ENCODE measurements around the gene MRM3.
"Not testable (repeated sequence)": the region's sequence is repeated elsewhere in the genome, so short reads cannot be mapped to it uniquely, and the experiment has no call there.

Gene MRM3

GRCh38 chr17:795276-795675, 13.1 kb downstream of the MRM3 start:
- DNase-seq, result no peak
- no peak for ATAC-seq (replicated peaks)
- peak overlapping the region in 1 of 2 donors; percentile 82 for H3K27ac Mint-ChIP-seq
- peaks cover 19% of the 10 kb centered on the region for H3K36me3 Mint-ChIP-seq (ENCODE audit: insufficient read depth)
- no peaks in the 10 kb centered on the region for H3K9me3 Mint-ChIP-seq
- no peak overlapping the region for H3K4me3 Mint-ChIP-seq
- no peaks in the 10 kb centered on the region for H3K27me3 Mint-ChIP-seq
- H3K4me1 Mint-ChIP-seq (ENCODE audit: low read depth in 2 of 2), result peaks cover 0 to 8% of the 10 kb centered on the region in 2 donors

GRCh38 chr17:795721-796120, 13.6 kb downstream of the MRM3 start:
- Mint-ChIP-seq H3K4me3 (no peak overlapping the region), H3K27ac (peak overlapping the region in 1 of 2 donors; percentile 62), H3K9me3 (no peaks in the 10 kb centered on the region), H3K27me3 (no peaks in the 10 kb centered on the region), H3K4me1 (ENCODE audit: low read depth in 2 of 2) (peaks cover 0 to 8% of the 10 kb centered on the region in 2 donors), H3K36me3 (ENCODE audit: insufficient read depth) (peaks cover 19% of the 10 kb centered on the region)
- ATAC-seq (replicated peaks) (no peak), DNase-seq (no peak)

- no peak for ATAC-seq (replicated peaks)
- Mint-ChIP-seq H3K4me3 (no peak overlapping the region), H3K9me3 (no peaks in the 10 kb centered on the region), H3K4me1 (ENCODE audit: low read depth in 2 of 2) (peaks cover 0 to 5% of the 10 kb centered on the region in 2 donors), H3K27me3 (no peaks in the 10 kb centered on the region), H3K36me3 (ENCODE audit: insufficient read depth) (peaks cover 15% of the 10 kb centered on the region), H3K27ac (no peak overlapping the region)
- no peak for DNase-seq
Measured at GRCh38 chr17:796609-797008, 14.5 kb downstream of the MRM3 start.

- H3K4me1 Mint-ChIP-seq (ENCODE audit: low read depth in 2 of 2), result peaks cover 0 to 5% of the 10 kb centered on the region in 2 donors
- H3K4me3 Mint-ChIP-seq, result no peak overlapping the region
- H3K27me3 Mint-ChIP-seq, result no peaks in the 10 kb centered on the region
- no peak overlapping the region for H3K27ac Mint-ChIP-seq
- no peaks in the 10 kb centered on the region for H3K9me3 Mint-ChIP-seq
- ATAC-seq (replicated peaks) (no peak), DNase-seq (no peak)
- peaks cover 15% of the 10 kb centered on the region for H3K36me3 Mint-ChIP-seq (ENCODE audit: insufficient read depth)
Measured at GRCh38 chr17:797236-797840, 15.2 kb downstream of the MRM3 start.

GRCh38 chr17:798246-798645, 16.1 kb downstream of the MRM3 start:
- DNase-seq (no peak), ATAC-seq (replicated peaks) (no peak)
- Mint-ChIP-seq H3K4me1 (ENCODE audit: low read depth in 2 of 2) (peaks cover 0 to 5% of the 10 kb centered on the region in 2 donors), H3K36me3 (ENCODE audit: insufficient read depth) (peaks cover 10% of the 10 kb centered on the region), H3K9me3 (no peaks in the 10 kb centered on the region), H3K27me3 (peaks cover 0 to 1% of the 10 kb centered on the region in 2 donors), H3K27ac (no peak overlapping the region), H3K4me3 (no peak overlapping the region)

GRCh38 chr17:799261-799660, 17.1 kb downstream of the MRM3 start:
- Mint-ChIP-seq H3K27ac (no peak overlapping the region), H3K36me3 (ENCODE audit: insufficient read depth) (peaks cover 10% of the 10 kb centered on the region), H3K4me1 (ENCODE audit: low read depth in 2 of 2) (peaks cover 0 to 5% of the 10 kb centered on the region in 2 donors), H3K27me3 (peaks cover 0 to 9% of the 10 kb centered on the region in 2 donors), H3K4me3 (no peak overlapping the region), H3K9me3 (no peaks in the 10 kb centered on the region)
- DNase-seq (no peak), ATAC-seq (replicated peaks) (no peak)

GRCh38 chr17:800446-801242, 18.5 kb downstream of the MRM3 start:
- Mint-ChIP-seq H3K27ac (no peak overlapping the region), H3K9me3 (no peaks in the 10 kb centered on the region), H3K4me1 (ENCODE audit: low read depth in 2 of 2) (no peaks in the 10 kb centered on the region), H3K27me3 (peaks cover 0 to 9% of the 10 kb centered on the region in 2 donors), H3K36me3 (ENCODE audit: insufficient read depth) (peaks cover 3% of the 10 kb centered on the region), H3K4me3 (no peak overlapping the region)
- DNase-seq (no peak), ATAC-seq (replicated peaks) (no peak)

GRCh38 chr17:801660-802059, 19.5 kb downstream of the MRM3 start:
- Mint-ChIP-seq H3K27me3 (peaks cover 0 to 9% of the 10 kb centered on the region in 2 donors), H3K9me3 (no peaks in the 10 kb centered on the region), H3K4me1 (ENCODE audit: low read depth in 2 of 2) (no peaks in the 10 kb centered on the region), H3K27ac (no peak overlapping the region), H3K4me3 (no peak overlapping the region), H3K36me3 (ENCODE audit: insufficient read depth) (peaks cover 3% of the 10 kb centered on the region)
- ATAC-seq (replicated peaks), result no peak
- DNase-seq, result no peak

- H3K36me3 Mint-ChIP-seq (ENCODE audit: insufficient read depth), result peaks cover 3% of the 10 kb centered on the region
- H3K27me3 Mint-ChIP-seq, result peaks cover 0 to 9% of the 10 kb centered on the region in 2 donors
- DNase-seq (no peak), ATAC-seq (replicated peaks) (no peak)
- H3K4me3 Mint-ChIP-seq, result no peak overlapping the region
- no peaks in the 10 kb centered on the region for H3K9me3 Mint-ChIP-seq
- no peak overlapping the region for H3K27ac Mint-ChIP-seq
- no peaks in the 10 kb centered on the region for H3K4me1 Mint-ChIP-seq (ENCODE audit: low read depth in 2 of 2)
Measured at GRCh38 chr17:802481-802880, 20.3 kb downstream of the MRM3 start.

- H3K4me3 Mint-ChIP-seq, result no peak overlapping the region
Measured at GRCh38 chr17:802901-803881, 21.0 kb downstream of the MRM3 start.

GRCh38 chr17:804541-805435, 22.6 kb downstream of the MRM3 start:
- Mint-ChIP-seq H3K27me3 (peaks cover 0 to 19% of the 10 kb centered on the region in 2 donors), H3K4me3 (no peak overlapping the region), H3K4me1 (ENCODE audit: low read depth in 2 of 2) (peaks cover 0 to 1% of the 10 kb centered on the region in 2 donors), H3K36me3 (ENCODE audit: insufficient read depth) (peaks cover 3% of the 10 kb centered on the region), H3K27ac (no peak overlapping the region), H3K9me3 (no peaks in the 10 kb centered on the region)
- ATAC-seq (replicated peaks) (no peak), DNase-seq (no peak)

More at GRCh38 chr17:802901-803881, 21.0 kb downstream of the MRM3 start:
- Mint-ChIP-seq H3K27ac (no peak overlapping the region), H3K27me3 (peaks cover 0 to 9% of the 10 kb centered on the region in 2 donors), H3K4me1 (ENCODE audit: low read depth in 2 of 2) (peaks cover 0 to 1% of the 10 kb centered on the region in 2 donors), H3K9me3 (no peaks in the 10 kb centered on the region), H3K36me3 (ENCODE audit: insufficient read depth) (peaks cover 3% of the 10 kb centered on the region)
- ATAC-seq (replicated peaks) (no peak), DNase-seq (no peak)

- H3K4me1 Mint-ChIP-seq (ENCODE audit: low read depth in 2 of 2); H3K9me3 Mint-ChIP-seq; H3K36me3 Mint-ChIP-seq (ENCODE audit: insufficient read depth); DNase-seq; H3K4me3 Mint-ChIP-seq; H3K27ac Mint-ChIP-seq; ATAC-seq (replicated peaks): not testable (repeated sequence)
- peaks cover 0 to 22% of the 10 kb centered on the region in 2 donors for H3K27me3 Mint-ChIP-seq
Measured at GRCh38 chr17:805886-806285, 23.7 kb downstream of the MRM3 start.

Data from effector memory CD8-positive, alpha-beta T cell (primary cell).